ENCODE data around the gene USP54.
A peak's percentile ranks its signal among the peaks of the same experiment; 100 is the strongest.

The USP54 gene

DNA sequence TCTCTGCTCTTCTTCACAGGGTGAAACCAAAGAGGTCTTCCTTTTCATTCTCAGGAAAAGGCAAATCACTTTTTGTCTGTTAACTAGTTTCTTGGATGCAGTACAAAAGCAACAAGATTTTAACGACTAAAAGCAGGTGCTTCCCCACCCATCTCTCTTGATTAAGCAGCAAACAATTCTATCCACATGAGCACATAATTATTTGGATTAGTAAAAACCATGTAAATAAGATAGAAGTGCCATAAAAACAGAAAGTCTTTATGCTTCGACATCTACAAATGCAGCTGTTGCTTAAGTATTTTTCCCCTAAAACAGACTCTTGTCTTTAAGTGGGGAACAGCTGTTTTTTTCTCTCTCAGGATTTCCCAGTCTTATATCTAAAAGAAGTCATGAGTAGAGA, 37.4 kb downstream of the USP54 start:
- DNase-seq (ENCODE audit: low read depth in 1 of 2, low spot score in 1 of 2): no peak
- Histone ChIP-seq H3K4me3 (replicated peaks; ENCODE audit: insufficient read depth, low read length) (no peak overlapping the region), H3K27ac (replicated peaks) (no peak overlapping the region), H3K27me3 (ENCODE audit: insufficient read depth, poor library complexity, severe bottlenecking) (no peaks in the 10 kb centered on the region)
- no peak for TF ChIP-seq SPI1 (IDR thresholded peaks at IDR 0.05; ENCODE audit: borderline replicate concordance, low read depth)
- TF ChIP-seq POLR2AphosphoS5 (IDR thresholded peaks at IDR 0.05; ENCODE audit: low read depth): no peak
- no peak for TF ChIP-seq GABPA (IDR thresholded peaks at IDR 0.05; ENCODE audit: low read depth)
- no peak for TF ChIP-seq REST (IDR thresholded peaks at IDR 0.05; ENCODE audit: insufficient replicate concordance, low read depth)
- TF ChIP-seq, protein P1, sequence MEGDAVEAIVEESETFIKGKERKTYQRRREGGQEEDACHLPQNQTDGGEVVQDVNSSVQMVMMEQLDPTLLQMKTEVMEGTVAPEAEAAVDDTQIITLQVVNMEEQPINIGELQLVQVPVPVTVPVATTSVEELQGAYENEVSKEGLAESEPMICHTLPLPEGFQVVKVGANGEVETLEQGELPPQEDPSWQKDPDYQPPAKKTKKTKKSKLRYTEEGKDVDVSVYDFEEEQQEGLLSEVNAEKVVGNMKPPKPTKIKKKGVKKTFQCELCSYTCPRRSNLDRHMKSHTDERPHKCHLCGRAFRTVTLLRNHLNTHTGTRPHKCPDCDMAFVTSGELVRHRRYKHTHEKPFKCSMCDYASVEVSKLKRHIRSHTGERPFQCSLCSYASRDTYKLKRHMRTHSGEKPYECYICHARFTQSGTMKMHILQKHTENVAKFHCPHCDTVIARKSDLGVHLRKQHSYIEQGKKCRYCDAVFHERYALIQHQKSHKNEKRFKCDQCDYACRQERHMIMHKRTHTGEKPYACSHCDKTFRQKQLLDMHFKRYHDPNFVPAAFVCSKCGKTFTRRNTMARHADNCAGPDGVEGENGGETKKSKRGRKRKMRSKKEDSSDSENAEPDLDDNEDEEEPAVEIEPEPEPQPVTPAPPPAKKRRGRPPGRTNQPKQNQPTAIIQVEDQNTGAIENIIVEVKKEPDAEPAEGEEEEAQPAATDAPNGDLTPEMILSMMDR (IDR thresholded peaks at IDR 0.05; ENCODE audit: insufficient read depth, low read length): no peak

- Histone ChIP-seq H3K27ac (replicated peaks) (no peak overlapping the region), H3K27me3 (ENCODE audit: insufficient read depth, poor library complexity, severe bottlenecking) (no peaks in the 10 kb centered on the region), H3K4me3 (replicated peaks; ENCODE audit: insufficient read depth, low read length) (no peak overlapping the region)
- DNase-seq (ENCODE audit: low read depth in 1 of 2, low spot score in 1 of 2): peak in 1 of 2 experiments; percentile 7
- TF ChIP-seq GABPA (IDR thresholded peaks at IDR 0.05; ENCODE audit: low read depth) (no peak), SPI1 (IDR thresholded peaks at IDR 0.05; ENCODE audit: borderline replicate concordance, low read depth) (no peak), POLR2AphosphoS5 (IDR thresholded peaks at IDR 0.05; ENCODE audit: low read depth) (no peak), REST (IDR thresholded peaks at IDR 0.05; ENCODE audit: insufficient replicate concordance, low read depth) (no peak)
- TF ChIP-seq, protein P1 (IDR thresholded peaks at IDR 0.05; ENCODE audit: insufficient read depth, low read length): no peak
Observed at GRCh38 chr10:73552819-73553715, 38.1 kb downstream of the USP54 start.

- H3K27ac ChIP-seq (replicated peaks): no peak overlapping the region
- no peak overlapping the region for H3K4me3 ChIP-seq (replicated peaks; ENCODE audit: insufficient read depth, low read length)
- H3K27me3 ChIP-seq (ENCODE audit: insufficient read depth, poor library complexity, severe bottlenecking): no peaks in the 10 kb centered on the region
- no peak for TF ChIP-seq REST (IDR thresholded peaks at IDR 0.05; ENCODE audit: insufficient replicate concordance, low read depth)
- no peak for TF ChIP-seq POLR2AphosphoS5 (IDR thresholded peaks at IDR 0.05; ENCODE audit: low read depth)
- no peak for TF ChIP-seq GABPA (IDR thresholded peaks at IDR 0.05; ENCODE audit: low read depth)
- TF ChIP-seq, protein P1 (IDR thresholded peaks at IDR 0.05; ENCODE audit: insufficient read depth, low read length): no peak
- no peak for TF ChIP-seq SPI1 (IDR thresholded peaks at IDR 0.05; ENCODE audit: borderline replicate concordance, low read depth)
- DNase-seq (ENCODE audit: low read depth in 1 of 2, low spot score in 1 of 2): no peak
Observed at GRCh38 chr10:73551515-73551914, 39.6 kb downstream of the USP54 start.
